GM21825 (cell line): ENCODE measurements around the gene POC1B.

Experiments used
- ATAC-seq: cut with Tn5 transposase; IDR thresholded peaks from one replicate; pipeline ENCODE4 v1.9.1; 2021; ENCODE audit warnings: mild to moderate bottlenecking, moderate library complexity; ENCODE audit not compliant: unreplicated experiment

POC1B gene

DNA sequence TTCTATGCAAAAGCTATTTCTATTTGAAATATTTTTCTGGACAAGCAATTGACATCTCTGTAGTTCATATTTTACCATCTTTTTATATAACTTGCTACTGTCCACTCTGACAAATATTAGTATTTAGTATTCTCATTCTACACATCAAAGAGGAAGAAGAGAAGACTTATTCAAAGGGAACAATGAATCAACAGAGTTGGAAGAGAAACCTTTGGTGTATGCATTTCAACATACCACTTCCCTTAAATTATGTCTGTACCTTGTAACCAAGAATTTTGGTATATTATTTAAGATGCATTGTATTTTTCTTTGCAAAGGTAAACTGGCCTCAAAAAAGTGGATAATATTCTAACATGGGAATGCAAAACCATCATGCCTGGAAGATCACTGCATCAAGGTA is 101.5 kb downstream of the POC1B start:
- no peak for ATAC-seq

DNA sequence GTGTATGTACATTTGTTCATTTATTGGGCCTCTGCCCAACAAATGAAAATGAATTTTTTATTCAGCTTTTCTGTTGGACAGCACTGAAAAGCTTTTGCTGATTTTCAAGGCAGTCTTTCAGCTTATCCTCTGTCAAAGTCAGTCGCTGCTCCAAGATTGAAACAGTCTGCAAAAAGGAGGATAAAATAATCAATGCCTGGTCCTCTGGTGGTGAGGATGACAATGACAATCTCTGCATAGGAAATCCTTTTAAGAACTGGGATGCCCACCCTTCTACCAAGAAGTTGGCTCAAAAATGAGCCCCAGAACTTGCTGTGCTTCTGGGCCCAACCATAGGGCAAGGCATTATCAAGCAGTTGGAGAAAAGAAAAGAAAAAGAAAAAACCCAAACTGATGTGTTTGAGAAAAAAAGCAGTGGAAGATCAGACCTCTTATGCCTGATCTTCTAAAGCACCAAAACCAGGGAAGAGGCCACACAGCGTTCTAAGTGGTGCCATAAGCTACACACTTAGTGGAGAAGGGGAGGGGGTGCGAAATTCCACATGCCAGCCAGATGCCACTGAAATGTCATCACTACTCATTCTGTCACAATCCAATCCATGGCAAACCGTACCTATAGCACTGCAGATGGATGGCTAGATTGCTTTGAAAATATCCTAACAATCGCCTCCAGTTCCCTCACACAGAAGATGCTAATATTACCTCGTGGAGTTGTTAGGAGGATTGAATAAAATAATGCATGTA is 104.6 kb downstream of the POC1B start:
- no peak for ATAC-seq

DNA sequence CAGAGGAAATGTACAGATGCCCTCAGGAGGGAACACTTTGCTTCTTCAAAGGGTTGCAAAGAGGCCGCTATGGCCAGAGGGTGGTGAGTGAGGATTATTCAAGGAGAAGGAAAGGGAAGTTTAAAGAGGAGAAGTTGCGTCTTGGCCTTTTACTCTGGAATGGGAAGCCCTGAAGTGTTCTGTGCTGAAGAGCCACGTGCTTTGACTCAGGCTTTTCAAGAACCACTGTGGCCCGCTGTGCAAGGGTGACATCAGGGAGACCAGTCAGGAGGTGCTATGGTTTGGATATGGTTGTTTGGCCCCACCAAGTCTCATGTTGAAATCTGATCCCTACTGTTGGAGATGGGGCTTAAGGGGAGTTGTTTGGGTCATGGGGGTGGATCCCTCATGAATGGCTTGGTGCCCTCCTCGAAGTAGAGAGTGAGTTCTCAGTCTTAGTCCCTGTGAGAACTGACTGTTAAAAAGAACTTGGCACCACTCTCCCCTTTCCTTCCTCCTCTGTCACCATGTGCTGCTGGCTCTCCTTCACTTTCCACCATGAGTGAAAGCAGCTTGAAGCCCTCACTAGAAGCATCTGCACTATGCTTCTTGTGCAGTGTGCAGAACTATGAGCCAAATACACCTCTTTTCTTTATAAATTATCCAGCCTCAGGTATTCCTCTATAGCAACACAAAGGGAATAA is 107.5 kb downstream of the POC1B start:
- ATAC-seq: no peak

DNA sequence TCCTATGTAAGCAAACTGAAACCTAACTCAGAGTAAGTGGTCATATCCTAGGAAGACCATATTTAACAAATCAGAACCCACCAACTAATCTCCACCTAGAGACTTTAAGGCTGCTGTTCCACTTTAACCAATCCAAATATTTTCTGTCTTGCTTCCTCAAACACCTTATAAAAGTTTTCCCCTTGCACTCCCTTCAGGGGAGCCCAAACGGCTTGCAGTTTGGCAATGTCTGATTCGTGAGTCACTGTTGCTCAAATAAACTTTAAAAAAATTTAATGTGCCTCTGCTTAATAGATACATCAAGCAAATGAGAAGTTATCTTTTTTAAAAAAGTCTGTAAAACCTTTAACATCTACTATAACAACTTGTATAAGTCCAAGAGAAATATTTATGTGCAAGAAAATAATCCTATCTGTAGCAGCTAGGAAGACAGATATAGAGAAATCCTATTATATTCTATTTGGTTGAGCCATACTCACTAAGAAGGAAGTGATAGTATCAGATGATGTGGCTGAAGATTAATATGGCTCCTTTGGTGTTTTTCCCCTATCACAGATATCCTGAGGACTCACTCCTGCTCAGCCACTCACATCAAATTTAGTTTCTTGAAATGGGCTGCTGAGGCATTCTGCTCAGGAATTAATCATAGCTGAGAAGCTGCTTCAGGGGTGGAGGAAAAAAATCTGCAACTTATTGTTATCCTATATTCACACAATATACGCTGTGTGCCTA is 108.4 kb downstream of the POC1B start:
- no peak for ATAC-seq

DNA sequence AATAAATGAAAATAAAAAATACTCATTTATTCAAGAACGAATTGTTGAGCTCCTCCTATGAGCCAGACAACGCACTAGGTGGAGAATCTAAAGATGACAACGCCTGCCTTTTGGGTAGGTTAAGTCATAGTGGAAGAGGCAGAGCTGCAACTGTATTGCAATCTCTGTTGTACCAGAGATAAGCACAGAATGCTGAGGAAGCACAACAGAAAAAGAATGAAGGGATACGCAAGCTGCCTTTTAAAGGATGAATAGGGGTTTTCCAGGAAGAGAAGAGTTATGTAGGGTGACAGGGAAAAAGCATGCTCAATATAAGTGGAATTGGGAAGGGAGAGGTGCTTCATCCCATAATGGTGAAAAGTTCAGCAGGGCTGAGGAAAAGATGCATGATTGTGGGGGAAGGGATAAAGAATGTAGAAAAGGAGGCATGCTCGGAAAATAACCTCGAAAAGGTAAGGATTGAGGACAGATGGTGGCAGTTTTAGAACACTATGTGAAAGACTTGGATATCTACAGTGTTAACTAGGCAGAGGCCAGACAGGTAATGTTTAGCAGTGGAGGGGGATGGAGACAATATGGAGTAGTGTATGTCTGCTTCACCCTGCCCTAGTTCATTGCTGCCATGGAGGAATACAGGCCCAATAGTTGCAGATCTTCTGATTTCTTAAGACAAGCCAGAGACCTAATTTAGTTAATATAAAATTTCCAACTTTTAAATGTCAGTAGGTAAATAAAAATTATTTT is 109.6 kb downstream of the POC1B start:
- no peak for ATAC-seq

DNA sequence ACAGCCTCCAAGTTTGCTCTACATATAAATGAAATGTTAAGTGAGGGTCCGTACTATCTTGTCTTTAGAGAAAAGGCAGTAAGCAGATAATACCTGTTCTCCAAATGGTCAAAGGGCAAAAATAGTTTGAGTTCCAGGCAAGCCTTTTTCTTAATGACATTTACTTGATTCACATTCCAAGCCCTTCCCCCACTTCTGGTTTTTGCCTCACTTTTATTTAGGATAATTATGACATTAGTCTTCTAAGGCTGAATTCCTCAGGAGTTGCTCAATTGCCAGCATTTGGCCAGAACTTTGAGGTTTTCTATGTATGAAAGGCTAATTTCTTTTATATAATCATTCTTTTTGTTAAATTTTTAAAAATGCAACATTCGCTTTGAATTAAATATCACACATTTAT is 111.0 kb downstream of the POC1B start:
- no peak for ATAC-seq

DNA sequence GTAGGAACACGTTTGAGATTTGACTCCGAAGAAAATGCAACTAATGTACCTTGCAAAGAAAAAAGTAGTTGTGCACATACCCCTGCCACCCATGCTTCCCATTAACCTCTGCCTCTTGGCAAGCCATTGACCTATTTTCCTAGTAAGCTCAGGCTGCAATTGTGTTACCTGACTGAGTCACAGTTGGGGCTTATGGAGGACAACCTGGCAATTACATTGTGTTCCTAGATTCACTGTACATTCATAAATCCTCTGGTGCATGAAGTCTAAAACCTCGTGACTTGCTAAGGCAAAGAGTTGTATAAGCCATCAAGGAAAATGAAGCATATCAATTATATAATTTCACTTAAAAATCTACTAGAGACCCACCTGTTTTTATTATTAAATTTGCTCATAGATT is 111.5 kb downstream of the POC1B start:
- no peak for ATAC-seq

DNA sequence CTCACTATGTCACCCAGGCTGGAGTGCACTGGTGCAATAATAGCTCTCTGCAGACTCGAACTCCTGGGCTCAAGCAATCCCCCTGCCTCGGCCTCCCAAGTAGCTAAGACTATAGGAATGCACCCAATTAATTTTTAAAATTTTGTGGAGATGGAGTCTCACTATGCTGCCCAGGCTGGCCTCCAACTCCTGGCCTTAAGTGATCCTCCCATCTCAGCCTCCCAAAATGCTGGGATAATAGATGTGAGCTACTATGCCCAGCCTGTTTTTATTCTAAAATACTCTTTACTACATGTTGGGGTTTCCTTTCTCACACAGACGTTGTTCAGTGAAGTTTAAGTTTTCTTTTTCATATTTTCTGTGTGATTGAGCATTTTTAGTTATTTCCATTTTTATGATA is 112.6 kb downstream of the POC1B start:
- ATAC-seq: no peak

DNA sequence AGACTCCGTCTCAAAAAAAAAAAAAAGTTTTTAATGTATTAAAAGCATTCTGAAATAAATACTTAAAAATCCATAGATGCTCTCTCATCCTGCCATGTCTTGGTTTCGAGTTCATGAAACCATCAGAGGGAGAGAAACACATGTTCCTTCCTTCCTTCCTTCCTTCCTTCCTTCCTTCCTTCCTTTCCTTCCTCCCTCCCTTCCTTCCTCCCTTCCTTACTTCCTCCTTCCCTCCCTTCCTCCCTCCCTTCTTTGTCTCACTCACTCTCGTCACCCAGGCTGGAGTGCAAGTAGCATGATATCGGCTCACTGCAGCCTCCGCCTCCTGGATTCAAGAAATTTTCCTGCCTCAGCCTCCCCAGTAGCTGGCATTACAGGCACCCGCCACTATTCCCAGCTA is 113.2 kb downstream of the POC1B start:
- ATAC-seq: no peak

DNA sequence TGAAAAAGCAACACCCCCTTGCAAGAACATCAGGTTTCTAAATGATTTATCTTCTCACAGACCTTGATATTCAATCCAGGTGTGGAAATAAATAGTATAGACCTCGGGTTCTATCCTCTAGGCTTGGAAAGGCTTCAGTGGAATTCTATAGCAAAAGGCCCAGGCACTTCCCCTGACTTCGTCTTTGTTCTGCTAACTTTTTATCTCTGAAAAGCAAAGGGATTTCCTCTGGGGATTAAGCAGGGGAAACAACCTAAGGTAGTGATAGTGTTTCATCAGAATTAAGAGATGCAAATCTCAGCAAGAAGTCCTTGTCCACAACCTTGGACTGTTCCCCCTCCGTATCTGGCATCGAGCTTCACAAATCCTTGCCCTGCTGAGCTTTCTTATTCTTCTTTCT is 114.0 kb downstream of the POC1B start:
- ATAC-seq: no peak

DNA sequence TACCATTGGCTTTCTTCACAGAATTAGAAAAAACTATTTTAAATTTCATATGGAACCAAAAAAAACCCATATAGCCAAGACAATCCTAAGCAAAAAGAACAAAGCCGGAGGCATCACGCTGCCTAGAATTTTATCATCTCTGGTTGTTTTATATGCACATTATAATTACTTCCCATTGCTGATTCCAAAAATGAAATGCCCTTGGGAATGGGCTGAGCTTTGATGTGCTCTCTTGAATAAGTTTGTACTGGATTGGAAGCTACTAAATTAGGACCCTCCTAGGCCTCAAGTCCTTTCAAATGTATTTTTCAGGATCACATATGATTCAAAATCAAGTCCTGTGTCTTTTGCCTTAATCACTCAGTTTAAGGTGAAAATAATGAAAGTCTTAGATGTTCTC is 114.6 kb downstream of the POC1B start:
- ATAC-seq: no peak

DNA sequence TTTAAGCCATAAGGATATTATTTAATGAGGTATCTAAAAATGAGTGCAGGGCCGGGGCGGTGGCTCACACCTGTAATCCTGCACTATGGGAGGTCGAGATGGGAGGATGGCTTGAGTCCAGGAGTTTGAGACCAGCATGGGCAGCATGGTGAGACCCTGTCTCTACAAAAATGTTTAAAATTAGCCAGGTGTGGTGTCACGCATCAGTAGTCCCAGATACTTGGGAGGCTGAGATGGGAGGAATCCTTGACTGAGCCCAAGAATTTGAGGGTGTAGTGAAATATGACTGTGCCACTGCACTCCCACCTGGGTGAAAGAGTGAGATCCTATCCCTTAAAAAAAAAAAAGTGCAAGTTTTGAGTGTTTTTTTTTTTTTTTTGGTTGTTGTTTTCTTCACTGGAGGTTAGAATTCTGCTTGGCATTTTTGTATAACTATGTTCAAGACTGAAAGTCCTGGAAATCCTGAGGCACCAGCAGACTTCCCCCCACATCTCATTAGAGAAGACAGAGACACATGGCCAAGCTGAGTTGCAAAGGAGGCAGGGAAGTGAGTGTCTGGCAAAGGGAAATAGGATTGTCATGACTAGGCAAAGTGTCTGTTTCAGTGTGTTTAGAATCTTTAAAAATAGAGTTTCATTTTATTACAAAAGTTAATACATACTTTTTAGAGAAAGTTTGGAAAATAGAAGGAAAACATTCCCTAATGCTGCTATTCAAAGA is 120.1 kb downstream of the POC1B start:
- no peak for ATAC-seq

DNA sequence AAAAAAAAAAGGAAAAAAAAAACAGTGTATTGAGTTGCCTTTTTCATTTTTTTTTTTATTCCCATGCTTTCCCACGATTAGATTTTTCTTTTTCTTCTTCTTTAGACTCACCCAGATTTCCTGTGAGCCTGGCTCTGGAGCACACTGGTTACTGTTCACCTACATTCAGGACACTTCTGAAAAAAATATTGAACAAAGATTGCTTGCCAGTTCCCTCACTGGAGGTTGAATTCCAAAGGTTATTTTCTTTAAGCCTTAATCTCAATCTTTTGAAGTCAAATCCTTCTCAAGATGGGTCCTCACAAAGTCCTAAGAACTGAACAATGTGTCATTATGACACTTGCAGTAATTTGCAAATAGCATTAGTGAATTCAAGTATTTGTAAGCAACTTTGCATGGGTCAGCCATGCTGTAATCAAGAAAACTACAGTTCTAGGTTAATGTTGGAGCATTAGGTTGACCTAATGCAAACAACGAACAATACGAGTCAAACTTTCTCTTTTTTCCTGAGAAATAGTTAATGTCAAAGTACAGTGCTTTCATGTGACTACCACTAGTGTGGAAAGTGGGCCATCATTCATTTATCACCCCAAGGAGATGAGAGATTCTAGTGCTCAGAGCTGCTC is 124.3 kb downstream of the POC1B start:
- ATAC-seq: no peak

DNA sequence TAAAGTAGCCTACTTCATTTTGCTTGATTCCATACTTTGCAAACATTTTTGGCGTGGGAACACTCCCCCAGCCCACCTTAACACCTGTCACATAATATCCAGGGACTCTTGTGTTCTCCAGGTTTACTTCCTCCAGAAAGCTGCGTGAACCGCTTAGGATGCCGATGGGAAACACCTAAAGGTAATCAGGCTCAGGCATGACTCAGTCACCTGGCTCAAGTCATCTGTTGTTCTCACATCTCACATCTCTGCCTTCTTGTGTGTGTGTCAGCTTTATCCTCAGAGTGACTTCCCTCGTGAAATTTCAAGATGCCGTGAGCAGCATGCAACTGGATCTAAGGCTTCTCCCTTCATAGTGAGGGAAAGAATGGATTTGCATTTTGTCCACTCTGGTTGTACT is 125.4 kb downstream of the POC1B start:
- no peak for ATAC-seq

DNA sequence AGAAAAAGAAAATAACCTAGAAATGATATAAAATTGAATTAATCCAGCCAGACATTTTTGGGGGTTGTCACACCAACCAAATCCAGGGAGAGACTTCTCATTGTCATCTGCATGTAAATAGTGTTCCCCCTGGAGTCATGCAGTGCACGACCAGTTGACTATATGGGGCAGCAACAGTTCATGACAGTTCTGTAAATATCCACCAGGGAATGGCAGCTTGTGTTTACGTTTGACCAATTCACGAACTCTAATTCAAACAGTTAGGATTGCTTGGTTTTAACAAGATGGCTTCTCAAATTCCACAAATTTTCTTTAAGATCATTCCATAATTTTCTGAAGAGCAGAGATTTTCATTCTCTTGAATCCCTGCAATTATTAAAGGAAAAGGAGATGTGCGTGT is 130.1 kb downstream of the POC1B start:
- ATAC-seq: no peak

DNA sequence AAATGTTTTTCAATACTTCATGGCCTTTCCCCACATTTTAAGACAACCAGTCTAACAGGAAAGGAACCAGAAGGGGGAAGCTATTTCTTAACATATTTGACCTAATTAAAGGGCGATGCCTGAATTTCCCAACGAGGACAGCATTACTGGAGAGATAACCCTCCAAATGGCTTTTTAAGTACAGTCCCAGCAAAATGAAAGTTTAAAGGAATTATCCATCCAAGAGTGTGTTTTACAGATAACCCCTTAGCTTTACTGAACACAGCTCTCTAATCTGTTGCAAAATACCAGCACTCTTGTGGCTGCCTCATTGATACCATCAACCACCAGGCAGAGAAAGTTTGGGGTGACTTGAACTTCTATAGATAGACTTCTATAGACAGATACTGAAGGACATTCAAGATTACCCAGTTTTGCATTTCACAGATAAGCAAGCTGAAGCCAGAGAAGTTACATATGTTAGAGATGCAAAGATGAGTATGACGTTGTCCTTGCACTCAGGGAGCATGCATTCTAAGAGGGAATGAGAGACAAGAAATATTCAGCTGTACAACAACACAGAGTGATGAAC is 132.2 kb downstream of the POC1B start:
- ATAC-seq: no peak

DNA sequence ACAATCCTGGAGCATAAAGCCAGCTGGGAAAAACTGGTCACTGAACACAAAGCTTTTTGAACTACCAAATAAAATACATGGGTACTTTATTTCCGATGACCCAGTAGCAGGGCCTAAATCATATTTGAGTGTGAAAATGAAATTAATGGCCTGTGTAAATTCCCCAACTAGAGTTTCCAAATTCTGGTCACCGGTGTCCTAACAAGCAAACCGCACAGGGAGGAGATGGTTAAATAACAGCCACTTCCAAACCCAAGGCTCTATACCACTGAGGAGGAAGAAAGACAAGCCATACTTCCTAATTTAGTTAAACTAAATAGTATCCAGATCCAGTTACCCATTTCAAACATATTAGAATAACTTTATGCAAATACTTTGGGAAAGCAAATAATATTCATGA is 133.5 kb downstream of the POC1B start:
- ATAC-seq: no peak

DNA sequence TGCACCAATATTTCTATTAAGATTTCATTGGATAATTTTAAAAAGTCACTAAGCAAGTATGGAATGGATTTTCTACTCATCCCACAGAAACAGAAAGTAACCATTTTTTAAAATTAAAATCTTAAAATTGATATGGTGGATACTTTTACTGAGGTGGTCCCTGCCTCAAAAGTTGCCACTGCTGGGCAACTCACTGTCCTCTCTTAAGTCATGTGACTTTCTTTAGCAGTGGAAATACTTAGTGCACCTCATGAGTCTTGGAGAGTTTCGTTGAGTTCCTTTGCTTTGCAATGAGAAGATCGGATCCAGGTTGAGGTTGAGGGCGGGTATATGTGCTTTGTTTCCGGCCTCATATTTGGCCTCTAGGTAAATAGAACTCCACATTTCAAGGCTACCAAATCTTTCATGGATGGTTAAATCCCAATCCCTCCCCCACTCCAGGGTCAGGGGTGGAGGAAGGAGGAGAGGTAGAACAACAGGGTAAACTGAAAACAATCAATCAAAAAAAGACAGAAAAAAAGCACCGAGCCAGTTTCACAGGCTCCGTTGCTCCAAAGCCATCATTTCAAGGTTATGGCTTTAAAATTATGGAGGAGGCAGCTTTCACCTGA is 134.0 kb downstream of the POC1B start:
- no peak for ATAC-seq

DNA sequence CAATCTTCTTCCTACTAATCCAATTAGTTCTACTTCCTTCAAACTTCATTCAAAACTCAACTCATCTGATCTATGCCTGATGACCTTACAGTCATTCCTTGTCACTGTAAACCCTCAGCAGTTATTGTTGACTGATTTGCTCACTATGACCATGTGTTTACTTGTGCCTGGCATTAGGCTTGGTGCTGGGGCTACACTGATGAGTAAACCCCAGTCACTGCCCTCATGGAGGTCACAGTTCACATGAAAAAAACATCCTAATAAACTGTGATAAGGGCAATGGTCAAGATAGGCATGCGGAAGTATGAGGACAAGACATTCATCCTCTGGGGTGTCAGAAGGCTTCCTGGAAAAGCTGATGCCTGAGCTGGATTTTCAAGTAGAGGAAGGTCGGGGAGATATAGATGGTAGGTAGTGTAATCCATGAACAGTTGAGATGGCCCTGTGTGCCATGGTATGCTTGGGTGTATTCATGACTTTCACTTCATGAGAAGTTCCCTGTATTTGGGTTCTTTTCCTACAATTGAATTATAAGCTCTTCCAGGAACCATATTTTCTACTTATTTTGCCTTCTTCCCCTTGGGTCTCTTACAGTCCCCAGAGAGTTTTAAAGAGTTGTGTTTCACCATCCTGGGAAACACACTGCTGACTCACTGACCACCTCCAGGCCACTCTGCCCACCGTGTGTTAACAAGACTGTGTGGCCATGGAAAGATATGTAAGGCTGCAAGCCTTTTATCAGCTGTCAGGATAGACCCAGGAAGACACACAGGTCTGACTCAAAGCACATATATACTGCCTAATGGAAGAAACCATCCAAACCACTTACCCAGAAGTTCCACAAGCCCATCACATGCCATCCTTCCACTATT is 134.8 kb downstream of the POC1B start:
- ATAC-seq: no peak
